ENCODE data around the gene EMX1.

GRCh38 chr2:72901426-72901825, 15.9 kb upstream of the EMX1 start:
- TF ChIP-seq EZH2 (IDR thresholded peaks at IDR 0.05) (no peak), POLR2AphosphoS5 (IDR thresholded peaks at IDR 0.05; ENCODE audit: borderline replicate concordance, low read depth, low read length) (no peak), FOXP2 (optimal IDR thresholded peaks at IDR 0.05; ENCODE audit: control extremely low read depth, extremely low read length, insufficient read depth) (no peak)

Measured in SK-N-MC (cell line).